Measurements from ENCODE around the gene TRPT1. TPM values are rescaled to one million over a fixed set of nuclear protein-coding genes. Genes with fewer than 3 reads are reported as not detected.

Gene TRPT1
- total RNA-seq, 1 experiment from 2014 or later: 58.8 TPM

- TF ChIP-seq AR (CRISPR knock-in tag; IDR thresholded peaks at IDR 0.05) (no peak), PREB (CRISPR knock-in tag; IDR thresholded peaks at IDR 0.05; ENCODE audit: borderline replicate concordance) (no peak), SOX15 (CRISPR knock-in tag; IDR thresholded peaks at IDR 0.05) (no peak), ZNF532 (CRISPR knock-in tag; IDR thresholded peaks at IDR 0.05; ENCODE audit: borderline replicate concordance) (no peak), ZNF425 (CRISPR knock-in tag; conservative IDR thresholded peaks at IDR 0.05) (no peak), SMAD4 (CRISPR knock-in tag; IDR thresholded peaks at IDR 0.05) (no peak), FOXP1 (CRISPR knock-in tag; IDR thresholded peaks at IDR 0.05; ENCODE audit: borderline replicate concordance) (no peak), USF2 (CRISPR knock-in tag; IDR thresholded peaks at IDR 0.05) (no peak), PRDM15 (CRISPR knock-in tag; IDR thresholded peaks at IDR 0.05) (peak; percentile 48; the same call in 1 of the 2 replicates), HMGXB4 (CRISPR knock-in tag; IDR thresholded peaks at IDR 0.05) (no peak)
Measured at GRCh38 chr11:64185693-64186491, 40.1 kb downstream of the TRPT1 start, which contains the start of gene STIP1 (continued).
